ENCODE results near the gene AK3. TPM values are rescaled to one million over a fixed set of nuclear protein-coding genes. Genes with fewer than 3 reads are reported as not detected.

The AK3 gene
- polyA plus RNA-seq, 1 donor (not counting 4 experiments of a cell fraction or from before 2014, with no cell fraction given) = 45.8 TPM

GRCh38 chr9:4742246-4742645 is 1.2 kb upstream of the AK3 start:
- FAIRE-seq (no peak), DNase-seq (ENCODE audit: low read depth, low spot score) (no peak)
- peaks cover 34% of the 10 kb centered on the region for H3K79me2 ChIP-seq (ENCODE audit: control insufficient read depth, insufficient read depth, low read length)
- TF ChIP-seq EZH2 (IDR thresholded peaks at IDR 0.05; ENCODE audit: low read length) (no peak), CTCF (optimal IDR thresholded peaks at IDR 0.05 in 1 of 3, IDR thresholded peaks at IDR 0.05 in 1 of 3, conservative IDR thresholded peaks at IDR 0.05 in 1 of 3; ENCODE audit: extremely low read depth in 1 of 3, insufficient read depth in 2 of 3, low read length in 3 of 3) (no peak)
- H4K20me1 ChIP-seq (ENCODE audit: control insufficient read depth, extremely low read depth, insufficient read depth, low read length) = no peaks in the 10 kb centered on the region
- H3K9me3 ChIP-seq (ENCODE audit: control insufficient read depth, low read depth, low read length) = no peaks in the 10 kb centered on the region
- no peak overlapping the region for H3K9ac ChIP-seq (ENCODE audit: control insufficient read depth, extremely low read depth, insufficient read depth, low read length)
- H3K4me3 ChIP-seq (ENCODE audit: control insufficient read depth in 2 of 3, extremely low read depth in 1 of 3, insufficient read depth in 2 of 3, low read depth in 1 of 3, low read length in 3 of 3) = peak overlapping the region in 1 of 3 experiments; percentile 39
- dilution Hi-C loops (cut with MboI; ENCODE audit: extremely low pct_ligation_motif_present, low sequenced_read_pairs) = no loop called here
- peaks cover 23% of the 10 kb centered on the region for H3K4me1 ChIP-seq (ENCODE audit: control insufficient read depth, extremely low read depth, insufficient read depth, low read length)
- peak overlapping the region; percentile 64 for H3K27ac ChIP-seq (ENCODE audit: control insufficient read depth, insufficient read depth, low read length)
- H3K36me3 ChIP-seq (ENCODE audit: control insufficient read depth in 2 of 2, extremely low read depth in 1 of 2, insufficient read depth in 2 of 2, low read length in 2 of 2) = no peaks in the 10 kb centered on the region
- no peaks in the 10 kb centered on the region for H3K27me3 ChIP-seq (ENCODE audit: control insufficient read depth, extremely low read depth, insufficient read depth, low read length)
- H3K9me1 ChIP-seq (ENCODE audit: control insufficient read depth, extremely low read depth, insufficient read depth, low read length) = no peaks in the 10 kb centered on the region
- peak overlapping the region; percentile 85 for H3K4me2 ChIP-seq (ENCODE audit: control insufficient read depth, extremely low read depth, insufficient read depth, low read depth, low read length)
- H2AFZ ChIP-seq (ENCODE audit: control insufficient read depth, low read length) = peak overlapping the region; percentile 87

- H3K4me2 ChIP-seq (ENCODE audit: control insufficient read depth, extremely low read depth, insufficient read depth, low read depth, low read length) = peak overlapping the region; percentile 85
- FAIRE-seq (no peak), DNase-seq (ENCODE audit: low read depth, low spot score) (no peak)
- no peaks in the 10 kb centered on the region for H4K20me1 ChIP-seq (ENCODE audit: control insufficient read depth, extremely low read depth, insufficient read depth, low read length)
- peaks cover 39% of the 10 kb centered on the region for H3K79me2 ChIP-seq (ENCODE audit: control insufficient read depth, insufficient read depth, low read length)
- peak overlapping the region; percentile 85 for H3K9ac ChIP-seq (ENCODE audit: control insufficient read depth, extremely low read depth, insufficient read depth, low read length)
- TF ChIP-seq CTCF (optimal IDR thresholded peaks at IDR 0.05 in 1 of 3, IDR thresholded peaks at IDR 0.05 in 1 of 3, conservative IDR thresholded peaks at IDR 0.05 in 1 of 3; ENCODE audit: extremely low read depth in 1 of 3, insufficient read depth in 2 of 3, low read length in 3 of 3) = peak in 1 of 3 experiments; percentile 41
- no peak for TF ChIP-seq EZH2 (IDR thresholded peaks at IDR 0.05; ENCODE audit: low read length)
- no peaks in the 10 kb centered on the region for H3K9me3 ChIP-seq (ENCODE audit: control insufficient read depth, low read depth, low read length)
- no peaks in the 10 kb centered on the region for H3K36me3 ChIP-seq (ENCODE audit: control insufficient read depth in 2 of 2, extremely low read depth in 1 of 2, insufficient read depth in 2 of 2, low read length in 2 of 2)
- peaks cover 23% of the 10 kb centered on the region for H3K4me1 ChIP-seq (ENCODE audit: control insufficient read depth, extremely low read depth, insufficient read depth, low read length)
- H3K4me3 ChIP-seq (ENCODE audit: control insufficient read depth in 2 of 3, extremely low read depth in 1 of 3, insufficient read depth in 2 of 3, low read depth in 1 of 3, low read length in 3 of 3) = peak overlapping the region; percentile 71 to 83 (median 77)
- H2AFZ ChIP-seq (ENCODE audit: control insufficient read depth, low read length) = peak overlapping the region; percentile 87
- dilution Hi-C loops (cut with MboI; ENCODE audit: extremely low pct_ligation_motif_present, low sequenced_read_pairs) = no loop called here
- H3K27me3 ChIP-seq (ENCODE audit: control insufficient read depth, extremely low read depth, insufficient read depth, low read length) = no peaks in the 10 kb centered on the region
- H3K27ac ChIP-seq (ENCODE audit: control insufficient read depth, insufficient read depth, low read length) = peak overlapping the region; percentile 64
- no peaks in the 10 kb centered on the region for H3K9me1 ChIP-seq (ENCODE audit: control insufficient read depth, extremely low read depth, insufficient read depth, low read length)
These were observed 525 bp upstream of the AK3 start for GRCh38 chr9:4741365-4742089.
